ENCODE data around the gene RHOJ. TPM values are rescaled to one million over a fixed set of nuclear protein-coding genes. Genes with fewer than 3 reads are reported as not detected.

RHOJ gene
- total RNA-seq, 1 experiment from 2014 or later = not detected

DNA sequence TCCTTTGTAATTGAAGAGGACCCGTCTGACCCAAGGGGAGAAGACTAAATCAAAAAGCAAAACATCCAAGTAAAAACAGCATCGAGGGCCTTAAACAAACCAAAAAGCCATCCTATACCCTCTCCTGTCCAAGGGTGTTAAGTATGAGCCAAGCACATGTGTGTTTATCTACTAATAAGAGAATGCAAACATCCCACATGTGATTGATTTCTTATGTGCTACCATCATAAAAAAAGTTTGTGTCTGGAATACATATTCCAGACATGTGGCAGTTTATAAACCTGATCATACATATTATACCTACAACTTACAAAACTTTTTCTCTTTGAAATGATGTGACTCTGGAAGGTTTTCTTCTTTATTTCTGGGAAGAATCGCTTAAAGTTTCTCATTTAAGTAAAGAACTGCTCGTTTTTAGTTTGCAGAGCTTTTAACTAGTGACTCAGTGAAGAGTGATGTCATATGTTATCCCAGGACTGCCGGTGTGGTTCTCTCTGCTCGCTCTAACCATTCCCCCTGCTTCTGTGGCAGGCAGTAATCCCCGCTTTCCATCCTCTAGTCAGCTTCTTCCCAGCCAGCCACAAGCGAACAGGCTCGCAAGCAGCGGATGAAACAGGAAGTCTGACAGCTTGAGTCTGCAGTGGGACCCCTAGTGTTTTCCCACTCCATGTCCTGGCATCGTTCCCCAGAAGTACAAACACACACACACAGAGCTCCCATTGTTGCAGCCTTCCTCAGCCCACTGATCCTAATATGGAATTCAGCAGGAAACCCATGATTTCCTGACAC is 431 bp upstream of the RHOJ start (continued):
- TF ChIP-seq, protein P1, sequence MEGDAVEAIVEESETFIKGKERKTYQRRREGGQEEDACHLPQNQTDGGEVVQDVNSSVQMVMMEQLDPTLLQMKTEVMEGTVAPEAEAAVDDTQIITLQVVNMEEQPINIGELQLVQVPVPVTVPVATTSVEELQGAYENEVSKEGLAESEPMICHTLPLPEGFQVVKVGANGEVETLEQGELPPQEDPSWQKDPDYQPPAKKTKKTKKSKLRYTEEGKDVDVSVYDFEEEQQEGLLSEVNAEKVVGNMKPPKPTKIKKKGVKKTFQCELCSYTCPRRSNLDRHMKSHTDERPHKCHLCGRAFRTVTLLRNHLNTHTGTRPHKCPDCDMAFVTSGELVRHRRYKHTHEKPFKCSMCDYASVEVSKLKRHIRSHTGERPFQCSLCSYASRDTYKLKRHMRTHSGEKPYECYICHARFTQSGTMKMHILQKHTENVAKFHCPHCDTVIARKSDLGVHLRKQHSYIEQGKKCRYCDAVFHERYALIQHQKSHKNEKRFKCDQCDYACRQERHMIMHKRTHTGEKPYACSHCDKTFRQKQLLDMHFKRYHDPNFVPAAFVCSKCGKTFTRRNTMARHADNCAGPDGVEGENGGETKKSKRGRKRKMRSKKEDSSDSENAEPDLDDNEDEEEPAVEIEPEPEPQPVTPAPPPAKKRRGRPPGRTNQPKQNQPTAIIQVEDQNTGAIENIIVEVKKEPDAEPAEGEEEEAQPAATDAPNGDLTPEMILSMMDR (IDR thresholded peaks at IDR 0.05 in 2 of 3, conservative IDR thresholded peaks at IDR 0.05 in 1 of 3; ENCODE audit: borderline replicate concordance in 1 of 3, insufficient read depth in 1 of 3, low read depth in 2 of 3, low read length in 2 of 3) = no peak

DNA sequence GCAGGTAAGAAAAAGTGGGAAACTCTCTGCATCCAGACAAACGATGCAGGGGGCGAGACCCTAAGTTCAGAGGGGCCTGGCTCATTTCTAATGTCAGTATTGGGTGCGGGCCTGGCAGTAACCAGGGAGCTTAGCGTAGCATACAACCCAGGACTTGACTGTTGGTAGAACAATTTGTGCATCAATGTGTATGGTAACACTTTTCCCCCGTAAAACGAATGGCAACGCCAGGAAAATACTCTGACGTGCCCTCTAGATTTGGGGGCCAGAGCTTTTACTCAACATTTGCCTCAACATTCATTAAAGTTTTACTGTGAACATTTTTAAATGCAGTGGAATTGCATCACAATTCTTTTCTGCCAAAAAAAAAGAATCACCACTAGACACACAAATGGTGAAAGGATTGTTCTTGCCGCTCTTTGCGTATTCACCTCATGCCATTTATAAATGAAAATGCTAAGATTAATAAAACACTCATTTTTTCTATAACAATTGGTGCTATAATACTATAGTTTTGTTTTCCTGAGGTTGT is 867 bp downstream of the RHOJ start:
- no peak for TF ChIP-seq FOSL1 (IDR thresholded peaks at IDR 0.05; ENCODE audit: low read depth)
- no peak for TF ChIP-seq TCF7L2 (IDR thresholded peaks at IDR 0.05; ENCODE audit: borderline replicate concordance, extremely low read depth, insufficient read depth, insufficient read length)
- no peak for TF ChIP-seq EZH2phosphoT487 (IDR thresholded peaks at IDR 0.05; ENCODE audit: borderline replicate concordance)
- no peak overlapping the region for H2AFZ ChIP-seq (ENCODE audit: low read depth, low read length, poor library complexity, severe bottlenecking)
- H3K27me3 ChIP-seq (ENCODE audit: insufficient read depth, low read length) = peaks cover 37% of the 10 kb centered on the region
- no peaks in the 10 kb centered on the region for H3K9me2 ChIP-seq (ENCODE audit: insufficient read depth)
- ChIA-PET CTCF (no interaction called here), POLR2A (no interaction called here), RAD21 (ENCODE audit: low non-redundant PET in 1 of 2, low total read pairs in 2 of 2, uncharacterized antibody in 2 of 2, unreplicated experiment in 2 of 2) (no interaction called here)
- H3K79me2 ChIP-seq (ENCODE audit: insufficient read depth, low read length) = no peaks in the 10 kb centered on the region
- no peak overlapping the region for H3K4me2 ChIP-seq (ENCODE audit: low read length)
- no peak overlapping the region for H3K27ac ChIP-seq (ENCODE audit: low read depth, low read length)
- H4K20me1 ChIP-seq (ENCODE audit: insufficient read depth) = no peaks in the 10 kb centered on the region
- DNase-seq (ENCODE audit: low read depth, low spot score) (no peak), ATAC-seq (no peak)
- H3K9me3 ChIP-seq (ENCODE audit: control insufficient read depth in 1 of 2, insufficient read depth in 1 of 2, low read depth in 1 of 2, low read length in 2 of 2) = no peaks in the 10 kb centered on the region
- intact Hi-C loops (cut with micrococcal nuclease) = no loop called here
- H3K4me1 ChIP-seq (ENCODE audit: control insufficient read depth in 1 of 2, insufficient read depth in 2 of 2, low read length in 2 of 2) = no peaks in the 10 kb centered on the region
- BruUV-seq (replicated peaks) = no TSS peak
- no peak overlapping the region for H3K4me3 ChIP-seq (replicated peaks in 1 of 2; ENCODE audit: low read depth in 1 of 2, low read length in 2 of 2)
- H3K9ac ChIP-seq (ENCODE audit: low read length) = no peak overlapping the region
- H3K36me3 ChIP-seq (ENCODE audit: control insufficient read depth in 1 of 2, insufficient read depth in 2 of 2, low read length in 2 of 2) = no peaks in the 10 kb centered on the region
